Mesothelial cell of epicardium (in vitro differentiated cells): ENCODE measurements around the gene MRM3. TPM values are rescaled to one million over a fixed set of nuclear protein-coding genes. Genes with fewer than 3 reads are reported as not detected.

Experiments
- DNase-seq, 2 experiments: peaks; one replicate each; pipeline ENCODE4 v3.0.0; 2021; ENCODE audit warnings: low spot score in 2 of 2; ENCODE audit not compliant: unreplicated experiment in 2 of 2
- H3K27ac Mint-ChIP-seq: 2 replicates; pipeline ENCODE4 v1.8.0; 2021; ENCODE audit warnings: mixed read lengths
- H3K27me3 Mint-ChIP-seq: 2 replicates; pipeline ENCODE4 v1.8.0; 2021; ENCODE audit warnings: low read depth, mixed read lengths
- H3K36me3 Mint-ChIP-seq: 2 replicates; pipeline ENCODE4 v1.8.0; 2021; ENCODE audit warnings: mixed read lengths
- H3K4me1 Mint-ChIP-seq: 2 replicates; pipeline ENCODE4 v1.8.0; 2021; ENCODE audit warnings: mixed read lengths
- H3K4me3 Mint-ChIP-seq: 2 replicates; pipeline ENCODE4 v1.8.0; 2021; ENCODE audit warnings: mild to moderate bottlenecking, moderate library complexity, mixed read lengths
- H3K9me3 Mint-ChIP-seq: 2 replicates; pipeline ENCODE4 v1.8.0; 2021; ENCODE audit warnings: mixed read lengths
- total RNA-seq: library from RNA; stranded (reverse); gene quantifications from 3 replicates; pipeline ENCODE4 v1.2.1, GENCODE V29; 2021
- TF ChIP-seq, protein P1 (sequence below): fragments of 200-600 bp; sonication (generic); IDR thresholded peaks from one replicate; pipeline ENCODE4 v1.5.0; 2021; ENCODE audit warnings: antibody characterized with exemption; ENCODE audit not compliant: unreplicated experiment

MRM3 gene
- total RNA-seq, 1 donor from 2014 or later, result 13.5 TPM

DNA sequence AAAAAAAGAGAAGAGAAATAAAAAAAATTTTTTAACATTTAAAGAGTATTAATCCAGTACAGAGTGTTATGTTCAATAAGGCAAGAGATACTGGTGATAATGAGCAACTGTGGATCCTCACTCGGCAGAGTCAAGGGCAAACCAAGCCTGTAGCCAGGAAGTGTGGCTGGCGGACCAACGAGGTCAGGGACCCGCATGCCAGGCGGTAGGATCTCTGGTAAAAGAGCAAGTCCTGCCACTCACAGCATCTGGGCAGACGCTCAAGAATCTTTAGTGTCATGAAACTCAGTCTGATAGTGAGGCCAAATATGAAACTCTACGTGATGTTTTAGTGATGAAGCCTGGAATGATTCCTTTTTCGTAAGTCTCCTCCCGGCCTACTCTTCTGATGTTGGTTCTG is 21.8 kb upstream of the MRM3 start:
- Mint-ChIP-seq H3K27ac (no peak overlapping the region), H3K27me3 (no peaks in the 10 kb centered on the region), H3K9me3 (peaks cover 3% of the 10 kb centered on the region), H3K4me1 (peaks cover 11% of the 10 kb centered on the region), H3K4me3 (no peak overlapping the region), H3K36me3 (peaks cover 44% of the 10 kb centered on the region)
- DNase-seq, result no peak
- TF ChIP-seq, protein P1, sequence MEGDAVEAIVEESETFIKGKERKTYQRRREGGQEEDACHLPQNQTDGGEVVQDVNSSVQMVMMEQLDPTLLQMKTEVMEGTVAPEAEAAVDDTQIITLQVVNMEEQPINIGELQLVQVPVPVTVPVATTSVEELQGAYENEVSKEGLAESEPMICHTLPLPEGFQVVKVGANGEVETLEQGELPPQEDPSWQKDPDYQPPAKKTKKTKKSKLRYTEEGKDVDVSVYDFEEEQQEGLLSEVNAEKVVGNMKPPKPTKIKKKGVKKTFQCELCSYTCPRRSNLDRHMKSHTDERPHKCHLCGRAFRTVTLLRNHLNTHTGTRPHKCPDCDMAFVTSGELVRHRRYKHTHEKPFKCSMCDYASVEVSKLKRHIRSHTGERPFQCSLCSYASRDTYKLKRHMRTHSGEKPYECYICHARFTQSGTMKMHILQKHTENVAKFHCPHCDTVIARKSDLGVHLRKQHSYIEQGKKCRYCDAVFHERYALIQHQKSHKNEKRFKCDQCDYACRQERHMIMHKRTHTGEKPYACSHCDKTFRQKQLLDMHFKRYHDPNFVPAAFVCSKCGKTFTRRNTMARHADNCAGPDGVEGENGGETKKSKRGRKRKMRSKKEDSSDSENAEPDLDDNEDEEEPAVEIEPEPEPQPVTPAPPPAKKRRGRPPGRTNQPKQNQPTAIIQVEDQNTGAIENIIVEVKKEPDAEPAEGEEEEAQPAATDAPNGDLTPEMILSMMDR, result no peak

DNA sequence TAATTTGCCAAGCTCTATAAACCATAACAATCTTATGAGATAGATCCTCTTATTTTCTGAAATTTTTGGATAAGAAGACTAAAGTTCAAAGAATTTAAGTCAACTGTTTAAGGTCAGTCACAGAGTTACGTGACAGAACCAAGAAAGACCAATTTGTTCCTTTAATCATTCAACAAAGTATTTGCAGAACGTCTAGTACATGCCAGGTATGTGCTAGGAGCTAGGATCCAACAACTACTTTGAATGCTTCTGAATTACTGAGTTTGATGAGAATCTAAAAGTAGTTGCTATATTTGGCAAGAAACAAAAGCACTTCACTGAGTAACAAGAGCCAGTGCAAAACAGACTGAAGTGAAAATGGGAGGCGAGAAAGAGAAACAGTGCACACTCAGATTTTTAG is 15.1 kb upstream of the MRM3 start:
- TF ChIP-seq, protein P1, result no peak
- no peaks in the 10 kb centered on the region for H3K27me3 Mint-ChIP-seq

DNA sequence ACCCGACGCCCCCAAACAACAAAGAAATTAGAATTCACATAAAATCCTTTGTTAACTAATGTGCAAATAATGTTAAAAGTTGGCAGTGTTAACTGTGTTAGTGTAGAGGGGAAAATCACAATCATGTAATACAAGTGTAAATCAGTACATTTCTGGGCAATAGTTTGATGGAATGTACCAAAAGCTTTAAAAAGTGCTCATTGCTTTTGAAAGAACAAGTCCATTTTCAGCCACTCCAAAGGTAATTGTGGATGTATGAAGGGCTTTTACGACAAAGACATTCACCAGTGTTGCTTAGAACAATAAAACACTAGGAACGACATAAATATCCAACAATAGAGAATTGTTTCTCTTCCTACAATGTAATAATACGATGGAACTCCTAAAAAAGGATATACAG is 9.1 kb upstream of the MRM3 start:
- DNase-seq, result no peak
- H3K27me3 Mint-ChIP-seq, result no peaks in the 10 kb centered on the region
- no peak overlapping the region for H3K4me3 Mint-ChIP-seq
- TF ChIP-seq, protein P1, result no peak
- H3K9me3 Mint-ChIP-seq, result no peaks in the 10 kb centered on the region
- H3K27ac Mint-ChIP-seq, result no peak overlapping the region
- no peaks in the 10 kb centered on the region for H3K4me1 Mint-ChIP-seq
- H3K36me3 Mint-ChIP-seq, result peaks cover 52% of the 10 kb centered on the region

More for the DNA sequence above, 15.1 kb upstream of the MRM3 start:
- no peak for DNase-seq
- no peaks in the 10 kb centered on the region for H3K4me1 Mint-ChIP-seq
- H3K4me3 Mint-ChIP-seq, result no peak overlapping the region
- no peaks in the 10 kb centered on the region for H3K9me3 Mint-ChIP-seq
- peaks cover 38% of the 10 kb centered on the region for H3K36me3 Mint-ChIP-seq
- H3K27ac Mint-ChIP-seq, result no peak overlapping the region

DNA sequence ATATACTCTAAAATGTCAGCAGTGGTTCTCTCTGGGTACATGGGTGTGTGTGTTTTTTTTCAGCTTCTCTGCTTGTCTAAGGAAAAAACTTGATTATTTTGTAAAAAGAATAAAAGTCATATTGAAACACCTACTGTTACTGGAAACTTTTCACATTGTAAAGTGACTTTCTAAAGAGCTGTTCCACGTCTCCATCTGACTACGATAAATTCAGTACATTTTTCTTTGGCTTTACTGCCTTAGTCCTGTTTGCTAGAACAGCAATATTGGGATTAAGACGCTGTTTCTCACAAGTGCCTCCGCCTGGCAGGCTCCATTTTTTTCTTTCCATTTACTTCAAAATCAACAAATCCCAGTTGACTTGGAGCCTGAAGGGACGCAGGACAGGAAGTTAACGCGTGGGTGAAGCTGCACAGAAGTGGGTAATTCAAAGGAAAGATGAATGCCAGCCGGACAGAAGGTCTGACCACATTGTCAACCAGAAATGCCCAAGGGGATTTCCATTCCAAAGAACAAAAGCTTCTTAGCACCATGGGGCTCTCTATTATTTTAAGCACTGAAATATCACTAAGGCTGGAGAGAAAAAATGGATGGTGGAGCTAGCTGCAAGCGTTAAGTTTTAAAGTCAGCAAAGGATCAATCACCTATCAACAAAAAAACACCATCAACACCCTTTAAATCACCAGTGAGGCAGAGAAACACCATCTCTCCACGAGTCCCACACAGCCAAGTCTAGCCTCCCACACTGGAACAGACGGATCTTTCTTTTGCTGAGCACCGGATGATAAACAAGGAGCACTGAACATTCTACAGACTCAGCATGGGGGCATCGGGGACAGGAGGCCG is 8.5 kb upstream of the MRM3 start:
- Mint-ChIP-seq H3K27ac (peak overlapping the region; percentile 34), H3K27me3 (no peaks in the 10 kb centered on the region), H3K4me1 (no peaks in the 10 kb centered on the region), H3K4me3 (no peak overlapping the region), H3K9me3 (no peaks in the 10 kb centered on the region), H3K36me3 (peaks cover 52% of the 10 kb centered on the region)
- TF ChIP-seq, protein P1, result no peak
- DNase-seq, result no peak

DNA sequence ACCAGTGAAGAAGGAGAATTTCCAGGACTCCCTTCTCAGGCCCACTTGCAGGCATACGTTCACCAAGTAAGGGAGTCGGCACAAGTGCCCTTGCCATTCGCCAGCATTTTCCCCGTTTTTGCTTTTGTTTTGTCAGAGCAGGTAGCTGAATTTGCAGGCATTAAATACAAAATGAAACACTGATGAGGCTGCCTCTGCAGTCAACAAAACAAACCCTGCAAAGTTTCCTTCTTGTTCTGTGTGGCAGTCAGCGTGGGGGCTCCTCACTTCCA is 7.9 kb upstream of the MRM3 start:
- TF ChIP-seq, protein P1, result no peak
- no peaks in the 10 kb centered on the region for H3K4me1 Mint-ChIP-seq
- H3K27me3 Mint-ChIP-seq, result no peaks in the 10 kb centered on the region
- no peak for DNase-seq
- H3K4me3 Mint-ChIP-seq, result no peak overlapping the region
- H3K36me3 Mint-ChIP-seq, result peaks cover 47% of the 10 kb centered on the region
- no peak overlapping the region for H3K27ac Mint-ChIP-seq
- H3K9me3 Mint-ChIP-seq, result no peaks in the 10 kb centered on the region
